Measurements from ENCODE around the gene OR4E1.
"Not testable (repeated sequence)": the region's sequence is repeated elsewhere in the genome, so short reads cannot be mapped to it uniquely, and the experiment has no call there.

OR4E1 gene

DNA sequence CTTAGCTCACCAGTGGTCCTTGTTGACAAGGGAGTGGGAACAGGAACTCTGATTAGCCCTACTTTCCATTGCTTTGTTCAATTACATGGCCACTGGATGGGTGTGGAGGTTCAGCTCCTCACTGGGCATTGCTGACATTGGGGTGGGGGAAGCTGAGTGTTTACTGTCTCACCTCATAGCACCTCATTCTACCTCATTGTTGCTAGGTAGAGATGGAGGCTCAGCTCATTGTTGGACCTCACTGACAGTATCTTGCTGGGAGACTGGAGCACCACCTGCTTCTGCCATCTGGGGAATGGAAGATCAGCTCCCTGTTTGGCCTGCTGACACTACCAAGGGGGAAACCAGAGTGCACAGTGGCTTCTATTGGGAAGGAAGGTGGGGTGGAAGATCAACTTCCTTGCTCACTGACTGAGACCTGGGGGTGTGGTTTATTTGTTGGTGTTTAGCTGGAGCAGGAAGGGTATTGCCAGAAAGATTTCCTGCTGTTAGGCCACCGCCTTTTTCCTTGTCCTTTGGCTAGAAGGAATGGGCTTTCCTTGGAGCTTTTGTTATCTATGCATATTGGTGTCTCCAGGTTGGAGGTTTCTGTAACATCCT is 21.3 kb downstream of the OR4E1 start:
- Histone ChIP-seq H3K4me3 (no peak overlapping the region), H3K9me3 (no peaks in the 10 kb centered on the region), H3K36me3 (no peaks in the 10 kb centered on the region), H3K4me1 (no peaks in the 10 kb centered on the region), H3K27ac (no peak overlapping the region), H3K27me3 (no peaks in the 10 kb centered on the region)
- intact Hi-C loops (cut with DNase I; ENCODE audit: low total_unique reads): no loop called here
- TF ChIP-seq CTCF (IDR thresholded peaks at IDR 0.05): no peak
- no peak for DNase-seq

DNA sequence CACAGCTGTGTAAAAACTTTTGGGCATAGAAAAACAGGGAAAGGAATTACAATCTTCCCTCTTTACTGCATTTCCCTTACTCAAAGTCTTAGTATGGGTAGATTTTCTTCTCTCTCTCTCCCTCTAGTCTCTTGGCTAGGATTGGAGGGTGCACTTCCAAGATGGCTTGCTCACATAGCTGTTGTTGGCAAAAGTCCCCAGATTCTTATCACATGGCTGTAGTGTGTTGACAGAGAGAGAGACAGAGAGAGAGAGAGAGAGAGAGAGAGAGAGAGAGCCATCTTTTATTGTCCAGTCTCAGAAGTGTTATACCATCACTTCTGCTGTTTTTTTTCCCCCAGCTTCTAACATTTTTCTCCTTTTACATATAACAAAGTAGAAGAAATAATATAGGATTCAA is 26.2 kb downstream of the OR4E1 start:
- Histone ChIP-seq H3K9me3 (no peaks in the 10 kb centered on the region), H3K27ac (no peak overlapping the region), H3K36me3 (no peaks in the 10 kb centered on the region), H3K27me3 (no peaks in the 10 kb centered on the region), H3K4me1 (no peaks in the 10 kb centered on the region), H3K4me3 (no peak overlapping the region)
- DNase-seq: no peak
- TF ChIP-seq CTCF (IDR thresholded peaks at IDR 0.05): no peak
- intact Hi-C loops (cut with DNase I; ENCODE audit: low total_unique reads): no loop called here

GRCh38 chr14:21643407-21643806 is 30.2 kb downstream of the OR4E1 start:
- Histone ChIP-seq H3K27ac (no peak overlapping the region), H3K27me3 (no peaks in the 10 kb centered on the region), H3K9me3 (no peaks in the 10 kb centered on the region), H3K4me1 (no peaks in the 10 kb centered on the region), H3K36me3 (no peaks in the 10 kb centered on the region), H3K4me3 (no peak overlapping the region)
- TF ChIP-seq CTCF (IDR thresholded peaks at IDR 0.05): no peak
- intact Hi-C loops (cut with DNase I; ENCODE audit: low total_unique reads): no loop called here
- no peak for DNase-seq

DNA sequence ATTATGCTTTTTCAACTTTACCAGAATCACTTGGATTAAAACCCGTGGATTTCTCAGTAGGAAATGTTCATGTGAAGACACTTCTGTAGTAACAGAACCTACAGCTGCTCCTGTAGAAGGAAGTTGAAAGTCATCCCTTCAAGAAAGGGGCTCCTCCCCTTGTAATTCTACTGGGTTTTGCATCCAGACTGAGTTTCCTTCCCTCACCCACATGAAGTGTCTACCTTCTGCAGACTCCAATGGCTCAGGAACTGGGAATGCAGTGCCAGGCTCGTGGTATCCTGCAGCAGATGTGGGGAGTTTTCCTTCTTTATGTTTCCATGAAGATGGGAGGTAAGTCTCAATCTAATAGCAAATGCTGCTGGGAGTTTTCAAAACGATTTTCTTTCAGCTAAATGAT is 30.9 kb downstream of the OR4E1 start:
- Histone ChIP-seq H3K4me3 (no peak overlapping the region), H3K4me1 (no peaks in the 10 kb centered on the region), H3K27me3 (no peaks in the 10 kb centered on the region), H3K9me3 (no peaks in the 10 kb centered on the region), H3K36me3 (no peaks in the 10 kb centered on the region), H3K27ac (no peak overlapping the region)
- intact Hi-C loops (cut with DNase I; ENCODE audit: low total_unique reads): no loop called here
- no peak for DNase-seq
- no peak for TF ChIP-seq CTCF (IDR thresholded peaks at IDR 0.05)

DNA sequence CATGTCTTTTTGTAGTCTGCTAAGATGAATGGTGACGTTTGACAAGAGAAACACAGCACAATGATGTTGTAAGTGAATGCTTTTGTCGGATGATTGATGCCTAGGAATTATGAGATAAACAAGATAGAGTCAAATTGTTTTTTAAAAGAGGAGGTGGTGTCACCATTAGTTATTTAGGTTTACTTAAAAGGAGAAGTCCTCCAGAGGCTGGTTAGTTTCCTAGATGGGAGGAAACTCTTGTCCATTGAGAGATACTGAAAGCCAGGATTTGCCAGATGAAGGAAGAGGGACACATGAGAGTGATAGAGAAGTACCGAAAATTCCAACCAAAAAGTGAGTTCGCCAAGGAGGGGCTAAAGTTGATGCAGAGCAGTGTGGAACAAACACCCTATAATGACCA is 38.8 kb downstream of the OR4E1 start, which contains the start of gene OR10G2:
Gene OR10G2 (minus strand): TSS at position 101 of the 400 bp plus-strand sequence. CDS start 98 bp downstream, at position 3.
- no peaks in the 10 kb centered on the region for H3K36me3 ChIP-seq
- H3K27ac ChIP-seq: no peak within 1 kb of the TSS
- TF ChIP-seq CTCF (IDR thresholded peaks at IDR 0.05): no peak
- H3K9me3 ChIP-seq: no peaks in the 10 kb centered on the region
- intact Hi-C loops (cut with DNase I; ENCODE audit: low total_unique reads): no loop called here
- no peaks in the 10 kb centered on the region for H3K4me1 ChIP-seq
- H3K4me3 ChIP-seq: no peak within 1 kb of the TSS
- DNase-seq: no peak
- no peaks in the 10 kb centered on the region for H3K27me3 ChIP-seq

DNA sequence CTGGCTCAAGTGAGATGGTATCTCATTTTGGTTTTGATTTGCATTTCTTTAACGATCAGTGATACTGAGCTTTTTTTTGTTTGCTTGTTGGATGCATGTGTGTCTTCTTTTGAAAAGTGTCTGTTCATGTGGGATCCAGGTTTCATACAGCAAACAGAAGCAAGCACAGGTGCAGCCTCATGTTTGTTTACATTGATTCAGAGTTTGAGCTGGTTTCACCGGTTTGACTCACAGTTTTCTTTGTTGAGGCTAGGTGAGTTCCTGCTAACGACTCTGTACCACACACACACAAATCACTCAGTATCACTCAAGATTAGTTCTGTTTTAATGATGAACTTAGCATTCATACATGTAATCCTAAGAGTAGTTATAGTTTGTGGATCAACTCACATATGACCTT is 42.5 kb downstream of the OR4E1 start:
- TF ChIP-seq CTCF (IDR thresholded peaks at IDR 0.05): no peak
- Histone ChIP-seq H3K9me3 (no peaks in the 10 kb centered on the region), H3K27me3 (no peaks in the 10 kb centered on the region), H3K36me3 (no peaks in the 10 kb centered on the region), H3K27ac (no peak overlapping the region), H3K4me3 (no peak overlapping the region), H3K4me1 (no peaks in the 10 kb centered on the region)
- no peak for DNase-seq
- intact Hi-C loops (cut with DNase I; ENCODE audit: low total_unique reads): no loop called here

- DNase-seq; H3K27me3 ChIP-seq; H3K4me1 ChIP-seq; H3K27ac ChIP-seq; H3K4me3 ChIP-seq; intact Hi-C loops (cut with DNase I; ENCODE audit: low total_unique reads); H3K9me3 ChIP-seq; H3K36me3 ChIP-seq: not testable (repeated sequence)
Observed at GRCh38 chr14:21630503-21630902, 43.1 kb downstream of the OR4E1 start.
